Suppressor macrophage treated with lipopolysaccharide for 4 hours (primary cell): ENCODE results near the gene RDM1.
"Not testable (repeated sequence)": the region's sequence is repeated elsewhere in the genome, so short reads cannot be mapped to it uniquely, and the experiment has no call there.

ENCODE experiments used
- DNase-seq: peaks from one replicate; pipeline ENCODE4 v3.0.0-alpha.2; 2020

The RDM1 gene

DNA sequence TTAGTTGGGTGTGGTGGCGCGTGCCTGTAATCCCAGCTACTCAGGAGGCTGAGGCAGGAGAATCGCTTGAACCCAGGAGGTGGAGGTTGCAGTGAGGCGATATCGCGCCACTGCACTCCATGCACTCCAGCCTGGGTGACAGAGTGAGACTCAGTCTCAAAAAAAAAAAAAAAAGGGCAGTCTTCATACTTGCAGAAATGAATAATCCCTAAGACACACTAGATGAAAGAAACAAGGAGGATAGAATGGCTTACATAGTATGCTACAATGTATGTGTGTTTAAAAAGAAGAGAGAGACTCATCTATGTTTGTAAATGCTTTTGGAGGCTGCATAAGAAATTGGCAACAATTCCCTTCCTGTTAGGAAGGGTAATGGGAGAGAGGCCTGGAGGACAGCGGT is 32.8 kb downstream of the RDM1 start:
- not testable (repeated sequence) for DNase-seq

DNA sequence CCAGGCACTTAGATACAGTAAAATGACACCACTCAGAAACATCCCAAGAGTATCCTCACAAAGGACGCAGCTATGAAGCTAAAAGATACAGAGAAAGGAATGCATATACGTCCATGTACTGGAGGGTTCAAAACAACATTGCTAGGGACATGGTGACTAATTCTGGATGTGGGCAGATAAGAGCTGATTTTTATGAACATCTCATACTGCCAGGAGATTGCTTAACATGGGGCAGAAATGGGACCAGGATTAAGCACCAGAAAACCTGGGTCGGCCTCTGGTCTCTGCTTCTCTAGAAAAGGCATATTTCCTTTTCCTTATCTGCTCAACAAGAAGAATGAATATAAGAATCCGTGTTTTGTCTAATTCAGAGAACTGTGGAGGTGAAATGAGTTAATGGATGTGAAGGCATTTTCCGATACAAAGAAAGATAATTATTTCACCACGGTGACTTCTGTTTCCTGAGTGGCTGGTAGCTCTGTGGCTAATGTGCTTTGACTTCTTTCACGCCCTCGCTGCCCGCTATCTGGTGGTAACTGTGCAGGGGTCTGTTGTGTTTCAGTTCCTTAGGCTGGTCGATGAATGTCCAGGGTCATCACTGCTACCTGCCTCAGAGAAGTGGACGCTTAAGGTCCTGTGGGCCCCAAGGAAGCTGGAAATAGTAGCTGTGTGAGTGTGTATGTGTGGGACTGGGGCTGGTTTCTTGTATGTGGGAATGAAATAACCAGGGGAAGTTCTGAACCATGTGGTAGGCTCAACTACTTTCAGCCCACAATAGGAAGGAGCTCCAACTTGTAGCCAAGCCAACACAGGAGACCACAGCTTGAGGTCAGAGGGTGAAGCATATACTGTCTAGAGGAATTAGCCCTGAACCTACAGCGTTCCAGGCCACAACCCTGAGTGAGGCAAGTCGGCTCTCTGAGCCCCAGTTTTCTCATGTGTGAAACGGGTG is 34.7 kb downstream of the RDM1 start:
- peak; percentile 71 for DNase-seq

GRCh38 chr17:35894206-35894605 is 36.4 kb downstream of the RDM1 start:
- no peak for DNase-seq

DNA sequence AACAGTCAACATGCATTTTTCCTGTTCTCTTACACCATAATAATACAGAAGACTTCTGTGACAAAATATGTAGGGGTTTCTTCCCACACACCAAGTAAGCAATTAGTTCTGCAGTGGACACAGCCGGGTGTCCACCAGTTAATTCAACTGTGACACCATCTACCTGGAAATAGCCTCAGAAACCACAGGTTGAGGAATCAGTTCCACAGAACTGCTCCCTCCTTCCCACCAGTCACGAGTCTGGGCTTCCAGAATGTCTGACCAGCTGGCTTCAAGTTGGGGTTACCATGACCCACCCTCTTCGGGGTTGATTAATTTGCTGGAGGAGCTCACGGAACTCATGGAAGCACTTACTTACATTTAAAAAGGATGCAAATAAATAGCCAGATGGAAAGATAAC is 36.8 kb downstream of the RDM1 start:
- no peak for DNase-seq

GRCh38 chr17:35892091-35893035 is 38.2 kb downstream of the RDM1 start:
- peak; percentile 93 for DNase-seq

DNA sequence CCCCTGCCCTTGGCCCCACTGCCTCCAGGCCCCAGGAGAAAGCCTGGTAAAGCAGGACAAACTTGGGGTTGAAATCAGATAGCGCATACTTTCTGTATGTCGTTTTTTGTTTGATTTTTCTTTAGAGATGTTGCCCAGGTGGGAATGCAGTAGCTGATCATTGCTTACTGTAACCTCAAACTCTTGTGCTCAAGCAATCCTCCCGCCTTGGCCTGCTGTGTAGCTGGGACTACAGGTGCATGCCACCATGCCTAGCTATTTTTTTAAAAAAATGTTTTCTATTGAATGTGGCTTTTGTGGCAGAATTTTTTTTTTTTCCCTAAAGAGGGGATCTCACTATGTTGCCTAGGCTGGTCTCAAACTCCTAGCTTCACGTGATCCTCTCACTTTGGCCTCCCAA is 39.3 kb downstream of the RDM1 start:
- DNase-seq, result no peak

- DNase-seq, result no peak
Measured at GRCh38 chr17:35890774-35891155, 39.8 kb downstream of the RDM1 start.

DNA sequence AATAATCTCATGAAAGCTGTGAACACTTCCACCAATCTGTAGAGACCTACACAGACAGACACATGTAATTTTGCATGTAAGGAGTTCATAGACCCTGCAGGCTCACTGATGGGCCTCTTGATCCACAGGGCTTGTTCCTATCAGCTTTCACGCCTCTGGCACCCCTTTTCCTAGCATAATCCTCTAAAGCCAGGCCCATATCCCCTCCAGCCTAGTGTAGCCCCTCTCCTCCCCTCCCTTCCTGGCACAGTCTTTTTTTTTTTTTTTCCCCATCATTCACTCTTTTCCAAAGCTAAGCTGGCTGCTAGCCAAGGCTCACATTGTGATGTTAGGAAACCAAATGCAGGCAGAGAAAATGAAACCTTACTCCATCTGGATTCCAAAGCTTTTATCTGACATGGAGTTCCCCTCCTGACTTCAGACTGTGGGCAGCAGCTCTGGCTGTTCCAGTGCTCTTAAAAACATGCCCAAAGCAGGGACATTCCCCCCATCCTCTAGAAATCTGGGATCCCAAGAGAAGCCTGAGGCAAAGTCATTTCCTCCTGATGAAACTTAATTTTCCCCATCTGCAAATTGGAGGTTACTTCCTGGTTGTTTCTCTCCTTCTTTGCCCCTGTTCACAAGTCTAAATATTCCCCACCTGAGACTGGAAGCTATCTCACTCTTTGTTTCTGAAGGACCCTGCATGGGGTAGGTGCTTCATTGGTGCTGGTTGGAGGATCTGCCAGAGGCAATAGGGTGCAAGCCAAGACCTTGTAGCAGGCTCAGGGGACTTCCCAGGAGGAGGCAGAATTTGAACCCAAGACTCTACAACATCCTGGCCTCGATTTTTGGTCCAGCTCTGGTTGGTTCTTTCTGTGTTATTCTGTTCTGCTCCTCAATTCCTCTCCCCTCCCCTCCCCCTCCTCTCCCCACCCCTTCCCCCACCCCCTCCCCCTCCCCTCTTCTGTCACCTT is 40.5 kb downstream of the RDM1 start:
- peak; percentile 89 for DNase-seq

- no peak for DNase-seq
Measured at GRCh38 chr17:35889241-35889640, 41.3 kb downstream of the RDM1 start.

GRCh38 chr17:35879773-35880654 is 50.6 kb downstream of the RDM1 start, which contains the start of gene CCL5:
CCL5 (minus strand) TSS chr17:35880360.
- peak; percentile 96 for DNase-seq

- DNase-seq, result no peak
Measured at GRCh38 chr17:35878361-35878760, 52.2 kb downstream of the RDM1 start.

- DNase-seq, result no peak
Measured at GRCh38 chr17:35877345-35878029, 53.1 kb downstream of the RDM1 start.

DNA sequence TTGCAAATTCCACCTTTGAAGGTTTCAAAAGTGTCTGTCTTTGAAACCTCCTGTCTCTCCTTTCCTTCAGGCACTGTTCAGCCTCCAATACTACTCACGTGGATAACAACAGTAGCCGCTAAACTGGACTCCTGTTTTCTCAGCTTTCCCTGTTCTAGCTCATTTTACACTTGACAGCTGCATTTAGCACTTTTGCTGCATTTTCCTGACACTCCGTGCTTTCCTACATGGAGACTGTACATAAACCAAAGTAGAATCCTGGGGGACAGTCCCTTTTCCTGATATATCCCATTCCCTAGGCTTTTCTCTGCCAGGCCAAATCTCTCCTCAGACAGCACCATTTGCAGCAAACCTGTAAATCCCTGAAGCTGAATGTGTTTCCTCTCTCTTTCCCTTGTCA is 54.0 kb downstream of the RDM1 start:
- DNase-seq, result no peak

DNA sequence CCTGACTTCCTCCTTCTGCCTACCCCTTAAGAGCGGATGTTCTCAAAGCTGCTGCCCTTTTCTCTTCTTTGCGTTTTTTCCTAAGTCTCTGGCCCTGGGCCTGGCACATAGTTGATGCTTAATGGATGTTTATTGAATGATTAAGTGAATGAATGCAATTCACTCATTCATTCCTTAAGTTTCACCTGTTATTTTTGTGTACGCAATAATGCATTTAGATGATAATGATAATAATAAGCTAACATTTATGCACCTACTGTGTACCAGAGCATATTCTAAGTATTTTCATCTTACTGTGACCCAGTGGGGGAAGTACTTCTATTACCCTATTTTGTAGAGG is 54.8 kb downstream of the RDM1 start:
- DNase-seq, result no peak

GRCh38 chr17:35875072-35875799 is 55.3 kb downstream of the RDM1 start:
- DNase-seq, result no peak

DNA sequence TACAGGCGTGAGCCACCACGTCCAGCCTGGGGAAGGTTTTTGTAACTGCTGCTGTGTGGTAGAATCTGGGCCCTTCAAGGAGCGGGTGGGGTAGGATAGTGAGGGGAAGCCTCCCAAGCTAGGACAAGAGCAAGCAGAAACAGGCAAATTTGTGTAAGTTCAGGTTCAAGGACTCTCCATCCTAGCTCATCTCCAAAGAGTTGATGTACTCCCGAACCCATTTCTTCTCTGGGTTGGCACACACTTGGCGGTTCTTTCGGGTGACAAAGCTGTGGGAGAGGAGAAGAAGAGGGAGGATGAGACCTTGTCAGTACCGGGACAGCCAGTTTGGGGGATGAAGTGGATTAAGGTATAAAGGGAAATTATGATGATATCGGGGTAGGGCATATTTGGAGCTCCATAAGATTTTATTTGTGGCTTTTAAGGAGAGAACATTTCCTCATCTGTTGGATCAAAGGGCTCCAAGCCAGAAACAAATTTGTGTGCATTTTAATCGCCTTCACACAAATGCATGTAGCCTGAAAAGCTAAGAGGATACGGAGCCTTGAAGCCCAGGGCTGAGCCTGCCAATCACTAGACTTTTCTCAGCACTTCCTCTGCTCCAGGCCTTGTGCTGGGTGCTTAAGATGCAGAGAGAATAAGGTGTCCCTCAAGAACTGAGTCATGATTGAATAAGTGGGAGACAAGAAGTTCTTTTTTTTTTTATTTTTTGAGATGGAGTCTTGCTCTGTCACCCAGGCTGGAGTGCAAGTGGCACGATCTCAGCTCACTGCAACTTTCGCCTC is 58.2 kb downstream of the RDM1 start:
- DNase-seq, result no peak

DNA sequence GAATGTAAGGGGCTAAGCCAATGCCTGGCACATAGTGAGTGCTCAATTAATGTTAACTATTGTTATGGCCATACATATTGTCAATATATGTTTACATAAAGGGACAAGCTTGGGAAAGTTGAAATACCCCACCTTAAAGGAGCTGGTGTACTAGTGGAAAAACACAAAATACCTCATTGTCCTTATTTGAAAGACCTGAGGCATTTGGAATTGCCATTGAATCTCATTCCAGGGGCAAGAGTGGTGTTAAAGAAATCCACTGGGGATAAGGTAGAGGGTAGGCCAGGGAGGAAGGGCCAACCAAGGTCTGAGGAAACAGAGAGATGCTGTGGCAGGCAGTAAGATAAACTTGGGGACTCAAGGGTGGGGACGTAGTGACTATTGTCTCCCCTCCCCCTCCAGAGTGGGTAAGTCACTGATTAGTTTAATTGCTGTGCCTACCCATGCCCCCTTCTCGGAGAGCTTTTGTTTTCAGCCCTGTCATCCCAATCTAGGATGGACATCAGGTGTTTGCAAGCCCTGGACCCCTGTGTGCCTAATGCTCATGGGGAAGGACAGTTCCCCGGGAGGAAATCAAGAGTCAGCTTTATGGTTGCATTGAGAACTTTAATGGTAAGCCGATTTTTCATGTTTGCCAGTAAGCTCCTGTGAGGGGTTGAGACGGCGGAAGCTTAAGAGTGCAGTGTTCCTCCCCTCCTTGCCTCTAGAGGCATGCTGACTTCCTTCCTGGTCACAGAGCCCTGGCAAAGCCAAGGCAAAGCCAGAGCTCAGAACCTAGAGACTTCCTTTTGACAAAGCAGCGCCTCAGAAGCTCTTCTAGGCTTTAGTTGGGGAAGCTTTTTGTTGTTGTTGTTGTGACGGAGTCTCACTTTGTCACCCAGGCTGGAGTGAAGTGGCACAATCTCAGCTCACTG is 59.4 kb downstream of the RDM1 start:
- DNase-seq, result no peak

DNA sequence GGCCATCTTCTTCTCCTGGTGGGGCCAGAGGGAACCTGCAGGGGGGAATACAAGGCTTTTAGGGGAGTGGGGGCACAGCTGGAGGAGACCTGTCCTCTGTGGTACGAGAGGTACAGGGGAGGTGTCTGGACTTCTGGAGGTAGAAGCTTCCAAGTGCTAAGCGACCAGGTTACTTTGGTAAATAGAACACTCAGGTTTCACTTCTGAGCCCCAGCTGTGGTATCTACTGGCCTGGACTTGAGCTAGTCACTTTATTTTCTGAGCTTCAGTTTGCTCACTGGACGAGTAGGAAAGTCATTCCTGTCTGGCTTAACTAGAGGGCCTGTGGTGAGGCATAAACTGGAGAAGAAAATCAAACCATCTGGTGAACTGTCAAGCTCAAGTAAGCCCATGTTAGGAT is 61.8 kb downstream of the RDM1 start, which contains the start of gene HEATR9:
Gene HEATR9, minus strand, starts transcription at position 155 of the 400 bp plus-strand sequence. Its CDS starts 149 bp downstream, at position 6.
- DNase-seq, result no peak
